ENCODE data around the gene DDI2. TPM values are rescaled to one million over a fixed set of nuclear protein-coding genes. Genes with fewer than 3 reads are reported as not detected.
A peak's percentile ranks its signal among the peaks of the same experiment; 100 is the strongest.

Gene DDI2
- total and polyA plus RNA-seq, 2 experiments from 2014 or later = 5.6 to 27.4 TPM

DNA sequence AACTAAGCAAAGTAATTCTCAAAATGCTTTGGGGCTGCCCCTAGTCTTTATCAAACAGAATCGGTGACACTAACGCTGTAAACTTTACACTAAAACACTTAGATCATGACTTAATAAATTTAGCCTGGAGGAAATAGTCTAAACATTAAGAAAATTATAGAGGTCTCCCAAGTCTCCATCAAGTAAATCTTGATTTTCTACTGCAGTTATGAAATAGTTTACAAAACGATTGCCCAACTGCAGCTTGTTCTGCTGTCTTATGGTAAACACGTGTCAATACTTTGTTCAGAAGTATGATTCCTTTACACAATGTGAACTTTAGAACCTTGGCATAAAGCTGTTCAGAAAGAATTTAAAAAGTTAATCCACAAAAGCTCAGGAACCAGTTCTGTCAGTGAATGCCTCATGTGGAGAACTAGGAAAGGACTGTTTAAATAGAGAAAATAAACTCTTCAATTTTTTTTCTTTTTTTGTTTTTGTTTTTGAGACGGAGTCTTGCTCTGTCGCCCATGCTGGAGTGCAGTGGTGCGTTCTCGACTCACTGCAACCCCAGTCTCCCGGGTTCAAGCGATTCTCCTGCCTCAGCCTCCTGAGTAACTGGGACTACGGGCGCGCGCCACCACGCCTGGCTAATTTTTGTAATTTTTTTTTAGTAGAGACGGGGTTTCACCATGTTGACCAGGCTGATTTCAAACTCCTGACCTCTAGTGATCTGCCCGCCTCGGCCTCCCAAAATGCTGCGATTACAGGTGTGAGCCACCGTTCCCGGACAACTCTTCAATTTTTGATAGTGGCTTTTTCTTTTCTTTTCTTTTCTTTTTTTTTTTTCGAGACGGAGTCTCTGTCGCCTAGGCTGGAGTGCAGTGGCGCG, 1.6 kb downstream of the DDI2 start:
- H3K36me3 ChIP-seq (replicated peaks; ENCODE audit: insufficient read depth, low read depth) = no peaks in the 10 kb centered on the region
- H4K20me1 ChIP-seq (ENCODE audit: insufficient read depth, poor library complexity, severe bottlenecking) = peaks cover 15% of the 10 kb centered on the region
- TF ChIP-seq, protein P1, sequence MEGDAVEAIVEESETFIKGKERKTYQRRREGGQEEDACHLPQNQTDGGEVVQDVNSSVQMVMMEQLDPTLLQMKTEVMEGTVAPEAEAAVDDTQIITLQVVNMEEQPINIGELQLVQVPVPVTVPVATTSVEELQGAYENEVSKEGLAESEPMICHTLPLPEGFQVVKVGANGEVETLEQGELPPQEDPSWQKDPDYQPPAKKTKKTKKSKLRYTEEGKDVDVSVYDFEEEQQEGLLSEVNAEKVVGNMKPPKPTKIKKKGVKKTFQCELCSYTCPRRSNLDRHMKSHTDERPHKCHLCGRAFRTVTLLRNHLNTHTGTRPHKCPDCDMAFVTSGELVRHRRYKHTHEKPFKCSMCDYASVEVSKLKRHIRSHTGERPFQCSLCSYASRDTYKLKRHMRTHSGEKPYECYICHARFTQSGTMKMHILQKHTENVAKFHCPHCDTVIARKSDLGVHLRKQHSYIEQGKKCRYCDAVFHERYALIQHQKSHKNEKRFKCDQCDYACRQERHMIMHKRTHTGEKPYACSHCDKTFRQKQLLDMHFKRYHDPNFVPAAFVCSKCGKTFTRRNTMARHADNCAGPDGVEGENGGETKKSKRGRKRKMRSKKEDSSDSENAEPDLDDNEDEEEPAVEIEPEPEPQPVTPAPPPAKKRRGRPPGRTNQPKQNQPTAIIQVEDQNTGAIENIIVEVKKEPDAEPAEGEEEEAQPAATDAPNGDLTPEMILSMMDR (IDR thresholded peaks at IDR 0.05; ENCODE audit: poor library complexity) = no peak
- TF ChIP-seq EZH2phosphoT487 (IDR thresholded peaks at IDR 0.05; ENCODE audit: low read depth, severe bottlenecking, unreplicated experiment) (no peak), EZH2 (IDR thresholded peaks at IDR 0.05; ENCODE audit: borderline replicate concordance) (no peak)
- WGBS (ENCODE audit: low lambda C conversion rate, missing lambda C conversion rate) = 74% methylated on average over 23 of the region's 26 CpGs
- peak overlapping the region; percentile 82 for H3K4me2 ChIP-seq
- peaks cover 58% of the 10 kb centered on the region for H3K79me2 ChIP-seq
- H3K9me2 ChIP-seq (replicated peaks; ENCODE audit: insufficient read depth) = no peaks in the 10 kb centered on the region
- DNase-seq (ENCODE audit: low spot score) = peak; percentile 64
- no peak overlapping the region for H2AFZ ChIP-seq
- no peaks in the 10 kb centered on the region for H3K27me3 ChIP-seq
- no peaks in the 10 kb centered on the region for H3K9me3 ChIP-seq (ENCODE audit: low read depth)
- peak overlapping the region; percentile 99 for H3K27ac ChIP-seq
- peaks cover 36% of the 10 kb centered on the region for H3K4me1 ChIP-seq (ENCODE audit: insufficient read depth)
- peak overlapping the region; percentile 92 for H3K4me3 ChIP-seq

DNA sequence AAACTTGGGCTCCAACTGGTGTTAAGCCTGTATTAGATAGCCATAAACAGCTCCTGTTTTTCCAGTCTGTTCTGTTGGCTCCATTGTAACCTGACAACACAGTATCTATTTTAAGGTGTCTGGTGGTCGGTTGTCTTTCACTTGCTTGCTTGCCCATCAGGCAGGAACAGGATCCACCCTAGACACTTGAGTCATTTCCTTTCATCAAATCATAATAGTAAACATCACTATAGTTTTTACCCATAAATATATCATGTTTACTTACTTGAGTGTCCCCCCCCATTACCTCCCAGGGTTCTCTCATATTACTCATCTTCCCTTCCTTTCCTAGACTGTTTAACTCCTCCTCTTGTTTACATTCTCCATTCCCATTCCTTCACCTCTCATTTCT, 2.9 kb downstream of the DDI2 start:
- H3K9me2 ChIP-seq (replicated peaks; ENCODE audit: insufficient read depth) = no peaks in the 10 kb centered on the region
- H3K27ac ChIP-seq = peak overlapping the region; percentile 99
- no peak overlapping the region for H3K4me3 ChIP-seq
- WGBS (ENCODE audit: low lambda C conversion rate, missing lambda C conversion rate) = 48% methylated on average over 1 of the region's 1 CpG
- peak overlapping the region; percentile 82 for H3K4me2 ChIP-seq
- H3K27me3 ChIP-seq = no peaks in the 10 kb centered on the region
- H4K20me1 ChIP-seq (ENCODE audit: insufficient read depth, poor library complexity, severe bottlenecking) = peaks cover 26% of the 10 kb centered on the region
- no peak overlapping the region for H2AFZ ChIP-seq
- H3K36me3 ChIP-seq (replicated peaks; ENCODE audit: insufficient read depth, low read depth) = no peaks in the 10 kb centered on the region
- peaks cover 41% of the 10 kb centered on the region for H3K4me1 ChIP-seq (ENCODE audit: insufficient read depth)
- H3K79me2 ChIP-seq = peaks cover 71% of the 10 kb centered on the region
- TF ChIP-seq EZH2 (IDR thresholded peaks at IDR 0.05; ENCODE audit: borderline replicate concordance) = no peak
- no peak for TF ChIP-seq EZH2phosphoT487 (IDR thresholded peaks at IDR 0.05; ENCODE audit: low read depth, severe bottlenecking, unreplicated experiment)
- TF ChIP-seq, protein P1 (IDR thresholded peaks at IDR 0.05; ENCODE audit: poor library complexity) = no peak
- DNase-seq (ENCODE audit: low spot score) = no peak
- no peaks in the 10 kb centered on the region for H3K9me3 ChIP-seq (ENCODE audit: low read depth)

DNA sequence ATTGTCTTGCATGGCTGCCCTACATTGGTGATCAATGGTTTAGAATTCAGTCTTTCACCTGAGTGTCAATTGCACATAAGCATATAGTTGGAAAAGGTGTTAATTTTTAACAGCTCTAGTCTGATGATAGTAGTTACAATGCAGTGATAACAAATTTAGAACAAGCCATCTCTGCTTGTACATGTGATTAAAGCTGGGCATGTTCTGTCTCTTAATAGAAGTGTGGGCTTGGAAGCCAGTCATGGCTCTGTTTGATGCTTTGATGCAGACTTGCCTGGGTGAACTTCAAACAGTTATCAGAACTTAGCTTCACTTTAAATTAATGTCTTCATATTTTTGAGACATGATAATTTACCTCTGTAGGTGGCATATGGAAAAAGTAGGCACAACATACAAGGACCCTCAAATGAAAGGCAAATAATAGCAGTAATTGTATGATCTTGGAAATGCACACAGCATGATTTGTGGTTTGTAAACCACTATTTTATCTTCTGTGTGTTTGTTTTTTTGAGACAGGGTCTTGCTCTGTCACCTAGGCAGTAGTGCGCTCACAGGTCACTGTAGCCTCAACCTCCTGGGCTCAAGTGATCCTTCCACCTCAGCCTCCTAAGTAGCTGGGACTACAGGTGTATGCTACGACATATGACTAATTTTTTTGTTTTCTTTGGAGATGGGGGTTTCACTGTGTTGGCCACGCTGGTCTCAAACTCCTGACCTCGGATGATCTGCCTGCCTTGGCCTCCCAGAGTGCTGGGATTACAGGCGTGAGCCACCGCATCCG, 3.8 kb downstream of the DDI2 start:
- Histone ChIP-seq H3K4me3 (no peak overlapping the region), H2AFZ (no peak overlapping the region), H3K9me3 (ENCODE audit: low read depth) (no peaks in the 10 kb centered on the region), H3K9me2 (replicated peaks; ENCODE audit: insufficient read depth) (no peaks in the 10 kb centered on the region), H3K36me3 (replicated peaks; ENCODE audit: insufficient read depth, low read depth) (no peaks in the 10 kb centered on the region), H3K79me2 (peaks cover 80% of the 10 kb centered on the region), H3K4me1 (ENCODE audit: insufficient read depth) (peaks cover 45% of the 10 kb centered on the region), H3K4me2 (peak overlapping the region; percentile 82), H3K27me3 (no peaks in the 10 kb centered on the region), H3K27ac (no peak overlapping the region), H4K20me1 (ENCODE audit: insufficient read depth, poor library complexity, severe bottlenecking) (peaks cover 35% of the 10 kb centered on the region)
- WGBS (ENCODE audit: low lambda C conversion rate, missing lambda C conversion rate) = 96% methylated on average over 7 of the region's 7 CpGs
- no peak for DNase-seq (ENCODE audit: low spot score)
- no peak for TF ChIP-seq EZH2phosphoT487 (IDR thresholded peaks at IDR 0.05; ENCODE audit: low read depth, severe bottlenecking, unreplicated experiment)
- TF ChIP-seq, protein P1 (IDR thresholded peaks at IDR 0.05; ENCODE audit: poor library complexity) = no peak
- TF ChIP-seq EZH2 (IDR thresholded peaks at IDR 0.05; ENCODE audit: borderline replicate concordance) = no peak
